Stimulated activated CD4-positive, alpha-beta T cell treated with anti-CD3 and anti-CD28 coated beads, Interleukin-2, amount 100 ng/mL, for 4 hours (primary cell): ENCODE measurements around the gene KIAA1958.
"Not testable (repeated sequence)": the region's sequence is repeated elsewhere in the genome, so short reads cannot be mapped to it uniquely, and the experiment has no call there.

Experiments used
- DNase-seq: peaks from one replicate; pipeline ENCODE4 v3.0.0-alpha.2; 2020; ENCODE audit warnings: low read depth

Gene KIAA1958

DNA sequence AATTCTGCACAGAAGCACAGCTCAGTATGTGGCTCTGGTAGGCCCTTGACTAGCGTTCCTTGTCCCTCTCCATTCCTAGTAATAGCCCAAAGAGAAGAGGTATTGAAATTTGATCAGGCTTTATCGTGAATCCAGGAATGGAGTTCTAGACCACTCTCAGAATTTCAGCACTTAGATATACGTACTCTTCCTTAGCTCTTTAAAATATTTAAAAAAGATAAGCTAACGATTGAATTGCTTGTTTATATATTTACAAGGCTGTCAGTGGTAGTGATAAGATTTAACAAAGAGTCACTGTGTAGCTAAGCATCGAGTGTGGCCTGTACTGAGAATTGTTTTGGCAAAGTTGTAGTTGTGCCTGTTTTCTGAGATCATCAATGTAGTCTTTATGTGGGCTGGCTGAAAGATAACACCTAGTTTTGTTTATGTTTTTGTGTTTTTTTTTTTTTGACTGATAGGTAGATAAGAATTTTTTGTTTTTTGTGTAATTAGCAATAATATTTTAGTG lies 2.5 kb downstream of the KIAA1958 start:
- no peak for DNase-seq

DNA sequence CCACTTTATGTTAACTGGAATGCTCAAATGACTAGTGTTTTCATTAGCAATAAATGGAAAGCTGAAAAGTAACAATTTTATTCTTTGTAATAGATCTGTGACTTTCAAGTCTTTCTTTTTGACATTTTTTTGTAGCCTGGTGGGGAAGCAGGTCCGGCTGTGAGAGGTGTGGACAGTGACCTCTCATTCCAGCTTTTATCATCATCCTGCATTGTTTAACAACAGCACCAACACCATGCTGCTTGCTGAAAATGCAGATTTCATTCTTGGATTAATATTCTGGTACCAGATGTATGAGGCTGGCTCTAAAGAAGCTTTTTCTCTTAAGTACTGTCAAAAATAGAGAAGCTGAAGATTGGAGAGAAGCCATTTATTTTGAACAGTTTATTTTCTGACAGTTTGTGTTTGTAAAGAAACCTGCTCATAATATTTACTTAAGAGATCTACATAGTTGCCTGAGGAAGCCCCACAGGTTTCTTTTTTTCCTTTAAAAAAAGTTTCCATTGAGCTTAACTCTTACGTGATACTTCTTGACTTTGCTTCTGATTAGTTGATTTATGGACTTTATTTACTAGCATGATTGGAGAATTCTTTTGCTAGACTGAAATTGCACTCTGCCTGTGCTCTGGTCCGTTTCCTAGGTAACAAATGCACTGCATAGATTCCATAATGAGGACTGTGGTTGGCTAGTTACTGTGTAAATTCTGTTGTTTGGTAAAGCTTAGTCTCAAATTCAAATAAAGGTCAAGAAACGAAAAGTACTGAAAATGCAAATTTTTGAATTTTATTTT lies 3.4 kb downstream of the KIAA1958 start:
- DNase-seq = no peak

GRCh38 chr9:112493393-112494137 lies 6.9 kb downstream of the KIAA1958 start:
- no peak for DNase-seq

GRCh38 chr9:112494153-112494552 lies 7.5 kb downstream of the KIAA1958 start:
- no peak for DNase-seq

GRCh38 chr9:112495614-112496013 lies 9.0 kb downstream of the KIAA1958 start:
- no peak for DNase-seq

GRCh38 chr9:112496074-112496722 lies 9.6 kb downstream of the KIAA1958 start:
- DNase-seq = no peak

DNA sequence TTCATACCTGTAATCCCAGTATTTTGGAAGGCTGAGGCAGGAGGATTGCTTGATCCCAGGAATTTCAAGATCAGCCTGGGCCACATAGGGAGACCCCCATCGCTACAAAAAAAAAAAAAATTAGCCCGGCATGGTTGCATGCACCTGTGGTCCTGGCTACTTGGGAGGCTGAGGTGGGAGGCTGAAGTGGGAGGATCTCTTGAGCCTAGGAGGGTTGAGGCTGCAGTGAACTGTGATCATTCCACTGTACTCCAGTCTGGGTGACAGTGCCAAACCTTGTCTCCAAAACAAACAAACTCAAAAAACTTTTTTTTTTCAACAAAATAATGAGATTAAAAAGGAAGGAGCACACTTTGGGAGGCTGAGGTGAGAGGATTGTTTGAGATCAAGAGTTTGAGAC lies 14.2 kb downstream of the KIAA1958 start:
- no peak for DNase-seq

- DNase-seq = no peak
Measured at GRCh38 chr9:112501287-112501686, 14.7 kb downstream of the KIAA1958 start.

DNA sequence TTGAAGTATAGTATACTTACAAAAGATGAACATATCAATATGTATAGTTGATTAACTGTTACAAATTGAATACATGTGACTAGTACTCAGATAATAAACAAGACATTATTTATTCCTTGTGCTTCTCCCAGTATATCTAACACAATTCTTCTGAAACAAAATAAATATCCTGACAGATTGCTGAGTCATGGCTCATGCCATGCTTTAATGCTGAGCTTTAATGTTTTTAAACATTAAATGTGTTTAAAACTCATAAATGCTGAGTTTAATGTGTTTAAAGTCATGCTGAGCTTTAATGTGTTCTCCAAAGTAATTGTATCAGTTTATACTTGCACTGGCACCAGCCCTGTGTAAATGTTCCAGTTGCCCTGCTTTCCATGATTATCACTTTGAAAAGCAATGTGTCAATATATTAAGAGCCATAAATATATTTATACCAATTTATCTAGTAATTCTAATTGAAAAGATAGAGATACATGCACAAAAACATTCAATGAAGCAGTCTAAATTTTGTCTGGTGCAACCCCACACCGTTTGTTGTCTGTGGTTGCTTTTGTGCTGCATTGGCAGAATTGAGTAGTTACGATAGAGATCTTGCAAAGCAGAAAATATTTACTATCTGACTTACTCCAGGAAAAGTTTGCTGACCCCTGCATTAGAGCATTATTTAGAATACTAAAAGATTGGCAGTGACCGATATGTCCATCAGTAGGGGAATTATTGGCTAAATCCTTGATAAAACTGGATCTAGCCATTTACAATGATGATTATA lies 15.7 kb downstream of the KIAA1958 start:
- no peak for DNase-seq

DNA sequence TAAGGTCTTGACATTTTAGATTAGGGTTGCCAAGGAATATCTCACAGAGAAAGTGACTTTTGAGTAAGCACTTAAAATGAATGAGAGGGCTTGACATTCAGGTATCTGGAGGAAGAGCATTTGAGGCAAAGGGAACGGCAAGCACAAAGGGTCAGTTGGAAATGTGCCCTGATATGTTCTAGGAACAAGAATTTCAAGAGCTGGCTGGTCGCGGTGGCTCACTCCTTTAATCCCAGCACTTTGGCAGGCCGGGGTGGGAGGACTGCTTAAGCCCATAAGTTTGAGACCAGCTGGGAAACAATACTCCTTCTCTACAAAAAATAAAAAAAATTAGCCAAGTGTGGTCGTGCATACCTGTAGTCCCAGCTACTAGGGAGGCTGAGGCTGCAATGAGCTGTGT lies 16.5 kb downstream of the KIAA1958 start:
- DNase-seq = no peak

GRCh38 chr9:112505086-112505485 lies 18.5 kb downstream of the KIAA1958 start:
- DNase-seq = no peak

- no peak for DNase-seq
Measured at GRCh38 chr9:112505607-112506006, 19.0 kb downstream of the KIAA1958 start.

DNA sequence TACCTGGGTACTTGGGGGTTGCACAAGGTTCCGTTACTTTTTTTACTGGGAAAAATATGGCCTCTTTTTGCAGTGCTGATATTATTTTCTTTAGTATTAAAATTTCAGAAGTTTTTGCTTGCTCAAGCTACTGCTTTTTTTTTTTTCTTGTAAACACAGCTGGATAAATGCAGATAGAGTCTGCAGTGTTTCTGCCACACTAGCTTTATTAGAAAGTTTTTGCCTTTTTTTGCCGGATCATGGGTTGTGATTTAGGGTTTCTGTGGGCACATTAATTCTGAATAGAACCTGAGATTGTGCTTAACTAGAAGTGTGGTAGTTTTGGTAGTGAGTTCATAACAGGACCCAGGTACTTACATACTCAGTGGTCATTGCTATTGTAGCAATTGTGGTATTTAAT lies 19.9 kb downstream of the KIAA1958 start:
- DNase-seq = no peak

DNA sequence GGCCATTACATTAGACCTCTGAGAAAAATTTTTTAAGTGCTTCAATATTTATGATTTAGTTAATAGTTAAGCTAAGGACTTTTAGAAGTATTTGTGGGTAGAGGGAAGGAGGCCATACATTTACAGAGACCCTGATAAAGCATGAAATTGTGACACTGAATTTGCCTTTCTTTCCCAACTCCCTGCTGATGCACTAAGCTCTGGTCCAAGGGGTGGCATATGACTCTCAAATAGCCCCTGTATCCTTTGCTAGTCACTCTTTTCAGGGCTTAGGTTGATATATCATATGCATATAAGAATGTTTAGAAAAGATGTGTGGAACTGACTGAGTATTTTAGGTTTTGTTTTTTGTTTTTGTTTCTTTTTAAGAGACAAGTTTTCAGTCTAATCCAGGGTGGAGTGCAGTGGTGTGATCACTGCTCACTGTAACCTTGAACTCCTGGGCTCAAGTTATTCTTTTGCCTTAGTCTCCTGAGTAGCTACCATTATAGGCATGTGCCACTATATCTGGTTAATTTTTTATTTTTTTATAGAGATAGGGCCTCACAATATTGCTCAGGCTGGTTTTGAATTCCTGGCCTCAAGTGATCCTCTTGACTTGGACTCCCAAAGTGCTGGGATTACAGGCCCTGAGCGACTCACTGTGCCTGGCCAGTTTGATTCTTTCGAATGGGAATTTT lies 20.5 kb downstream of the KIAA1958 start:
- DNase-seq = no peak

GRCh38 chr9:112508377-112508776 lies 21.8 kb downstream of the KIAA1958 start:
- no peak for DNase-seq

GRCh38 chr9:112512377-112512776 lies 25.8 kb downstream of the KIAA1958 start:
- DNase-seq = not testable (repeated sequence)

DNA sequence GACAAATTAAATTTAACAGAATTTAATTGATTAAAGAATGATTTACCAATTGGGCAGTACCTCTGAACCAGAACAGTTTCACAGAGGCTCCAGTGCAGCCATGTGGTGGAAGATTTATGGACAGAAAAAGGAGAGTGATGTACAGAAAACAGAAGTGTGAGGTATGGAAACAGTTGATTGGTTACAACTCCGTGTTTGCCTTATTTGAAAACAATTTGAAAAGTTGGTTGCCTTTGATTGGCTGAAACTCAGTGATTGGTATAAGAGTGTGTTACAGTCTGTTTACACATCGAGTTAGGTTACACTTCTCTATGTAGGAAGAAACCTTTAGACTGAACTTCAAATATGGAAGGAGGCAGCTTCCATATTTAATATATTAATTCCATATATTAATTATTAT lies 30.1 kb downstream of the KIAA1958 start:
- DNase-seq = no peak

GRCh38 chr9:112520069-112520468 lies 33.4 kb downstream of the KIAA1958 start:
- DNase-seq = no peak

GRCh38 chr9:112520656-112521055 lies 34.0 kb downstream of the KIAA1958 start:
- DNase-seq = no peak

- DNase-seq = no peak
Measured at GRCh38 chr9:112526973-112527372, 40.3 kb downstream of the KIAA1958 start.

DNA sequence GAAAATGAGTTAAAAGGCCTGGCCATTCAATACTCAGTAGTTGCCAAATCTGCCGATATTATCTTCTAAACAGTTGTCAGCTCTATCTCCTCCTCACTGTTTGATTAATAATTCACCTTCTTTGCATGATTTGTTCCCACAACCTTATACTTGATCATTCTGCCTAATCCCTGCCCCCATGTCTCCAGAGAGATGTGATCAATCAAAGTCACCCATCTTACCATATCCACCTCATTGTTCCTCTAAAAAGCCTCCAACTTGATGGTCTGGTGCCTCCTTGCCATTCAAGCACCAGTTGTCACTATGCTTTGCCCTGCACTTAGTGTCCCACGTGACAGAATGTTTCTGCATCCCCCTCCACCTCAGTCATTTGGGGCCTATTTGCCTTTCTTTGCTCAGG lies 41.3 kb downstream of the KIAA1958 start:
- DNase-seq = no peak
